ENCODE results near the gene PIP5K1B. TPM values are rescaled to one million over a fixed set of nuclear protein-coding genes. Genes with fewer than 3 reads are reported as not detected.

Gene PIP5K1B
- polyA plus RNA-seq, 1 donor (not counting 4 experiments of a cell fraction or from before 2014, with no cell fraction given), result not detected

- DNase-seq (ENCODE audit: low read depth, low spot score), result no peak
- TF ChIP-seq CTCF (optimal IDR thresholded peaks at IDR 0.05 in 1 of 3, IDR thresholded peaks at IDR 0.05 in 1 of 3, conservative IDR thresholded peaks at IDR 0.05 in 1 of 3; ENCODE audit: extremely low read depth in 1 of 3, insufficient read depth in 2 of 3, low read length in 3 of 3), result no peak
- TF ChIP-seq EZH2 (IDR thresholded peaks at IDR 0.05; ENCODE audit: low read length), result no peak
- H3K27ac ChIP-seq (ENCODE audit: control insufficient read depth, insufficient read depth, low read length), result no peak overlapping the region
These were observed 171.2 kb downstream of the PIP5K1B start for GRCh38 chr9:68876273-68876672.

GRCh38 chr9:68876681-68877080 lies 171.6 kb downstream of the PIP5K1B start:
- dilution Hi-C loops (cut with MboI; ENCODE audit: extremely low pct_ligation_motif_present, low sequenced_read_pairs), result no loop called here
- no peaks in the 10 kb centered on the region for H3K9me1 ChIP-seq (ENCODE audit: control insufficient read depth, extremely low read depth, insufficient read depth, low read length)
- no peak overlapping the region for H3K4me2 ChIP-seq (ENCODE audit: control insufficient read depth, extremely low read depth, insufficient read depth, low read depth, low read length)
- no peaks in the 10 kb centered on the region for H3K79me2 ChIP-seq (ENCODE audit: control insufficient read depth, insufficient read depth, low read length)
- H3K27ac ChIP-seq (ENCODE audit: control insufficient read depth, insufficient read depth, low read length), result no peak overlapping the region
- no peak overlapping the region for H3K9ac ChIP-seq (ENCODE audit: control insufficient read depth, extremely low read depth, insufficient read depth, low read length)
- no peak for DNase-seq (ENCODE audit: low read depth, low spot score)
- H3K4me3 ChIP-seq (ENCODE audit: control insufficient read depth in 2 of 3, extremely low read depth in 1 of 3, insufficient read depth in 2 of 3, low read depth in 1 of 3, low read length in 3 of 3), result no peak overlapping the region
- FAIRE-seq, result no peak
- TF ChIP-seq EZH2 (IDR thresholded peaks at IDR 0.05; ENCODE audit: low read length), result no peak
- TF ChIP-seq CTCF (optimal IDR thresholded peaks at IDR 0.05 in 1 of 3, IDR thresholded peaks at IDR 0.05 in 1 of 3, conservative IDR thresholded peaks at IDR 0.05 in 1 of 3; ENCODE audit: extremely low read depth in 1 of 3, insufficient read depth in 2 of 3, low read length in 3 of 3), result no peak
- no peaks in the 10 kb centered on the region for H4K20me1 ChIP-seq (ENCODE audit: control insufficient read depth, extremely low read depth, insufficient read depth, low read length)
- H3K36me3 ChIP-seq (ENCODE audit: control insufficient read depth in 2 of 2, extremely low read depth in 1 of 2, insufficient read depth in 2 of 2, low read length in 2 of 2), result no peaks in the 10 kb centered on the region
- no peaks in the 10 kb centered on the region for H3K9me3 ChIP-seq (ENCODE audit: control insufficient read depth, low read depth, low read length)
- H3K27me3 ChIP-seq (ENCODE audit: control insufficient read depth, extremely low read depth, insufficient read depth, low read length), result peaks cover 4% of the 10 kb centered on the region
- no peak overlapping the region for H2AFZ ChIP-seq (ENCODE audit: control insufficient read depth, low read length)
- no peaks in the 10 kb centered on the region for H3K4me1 ChIP-seq (ENCODE audit: control insufficient read depth, extremely low read depth, insufficient read depth, low read length)

More at GRCh38 chr9:68876273-68876672, 171.2 kb downstream of the PIP5K1B start:
- dilution Hi-C loops (cut with MboI; ENCODE audit: extremely low pct_ligation_motif_present, low sequenced_read_pairs), result no loop called here
- Histone ChIP-seq H3K4me1 (ENCODE audit: control insufficient read depth, extremely low read depth, insufficient read depth, low read length) (no peaks in the 10 kb centered on the region), H3K9ac (ENCODE audit: control insufficient read depth, extremely low read depth, insufficient read depth, low read length) (no peak overlapping the region), H3K4me3 (ENCODE audit: control insufficient read depth in 2 of 3, extremely low read depth in 1 of 3, insufficient read depth in 2 of 3, low read depth in 1 of 3, low read length in 3 of 3) (no peak overlapping the region), H4K20me1 (ENCODE audit: control insufficient read depth, extremely low read depth, insufficient read depth, low read length) (no peaks in the 10 kb centered on the region), H3K27me3 (ENCODE audit: control insufficient read depth, extremely low read depth, insufficient read depth, low read length) (peaks cover 4% of the 10 kb centered on the region), H3K9me3 (ENCODE audit: control insufficient read depth, low read depth, low read length) (no peaks in the 10 kb centered on the region), H3K79me2 (ENCODE audit: control insufficient read depth, insufficient read depth, low read length) (no peaks in the 10 kb centered on the region), H3K36me3 (ENCODE audit: control insufficient read depth in 2 of 2, extremely low read depth in 1 of 2, insufficient read depth in 2 of 2, low read length in 2 of 2) (no peaks in the 10 kb centered on the region), H3K9me1 (ENCODE audit: control insufficient read depth, extremely low read depth, insufficient read depth, low read length) (no peaks in the 10 kb centered on the region), H3K4me2 (ENCODE audit: control insufficient read depth, extremely low read depth, insufficient read depth, low read depth, low read length) (no peak overlapping the region), H2AFZ (ENCODE audit: control insufficient read depth, low read length) (no peak overlapping the region)
- no peak for FAIRE-seq
